ENCODE results near the gene STAT2.

GRCh38 chr12:56408799-56409417 is 49.0 kb upstream of the STAT2 start:
- no peak for TF ChIP-seq POLR2A (IDR thresholded peaks at IDR 0.05; ENCODE audit: low read length)
- TF ChIP-seq GATA1 (IDR thresholded peaks at IDR 0.05; ENCODE audit: low read depth, low read length) = no peak

All from erythroblast (primary cell).